ENCODE measurements around the gene CSNK1G1.

The CSNK1G1 gene

DNA sequence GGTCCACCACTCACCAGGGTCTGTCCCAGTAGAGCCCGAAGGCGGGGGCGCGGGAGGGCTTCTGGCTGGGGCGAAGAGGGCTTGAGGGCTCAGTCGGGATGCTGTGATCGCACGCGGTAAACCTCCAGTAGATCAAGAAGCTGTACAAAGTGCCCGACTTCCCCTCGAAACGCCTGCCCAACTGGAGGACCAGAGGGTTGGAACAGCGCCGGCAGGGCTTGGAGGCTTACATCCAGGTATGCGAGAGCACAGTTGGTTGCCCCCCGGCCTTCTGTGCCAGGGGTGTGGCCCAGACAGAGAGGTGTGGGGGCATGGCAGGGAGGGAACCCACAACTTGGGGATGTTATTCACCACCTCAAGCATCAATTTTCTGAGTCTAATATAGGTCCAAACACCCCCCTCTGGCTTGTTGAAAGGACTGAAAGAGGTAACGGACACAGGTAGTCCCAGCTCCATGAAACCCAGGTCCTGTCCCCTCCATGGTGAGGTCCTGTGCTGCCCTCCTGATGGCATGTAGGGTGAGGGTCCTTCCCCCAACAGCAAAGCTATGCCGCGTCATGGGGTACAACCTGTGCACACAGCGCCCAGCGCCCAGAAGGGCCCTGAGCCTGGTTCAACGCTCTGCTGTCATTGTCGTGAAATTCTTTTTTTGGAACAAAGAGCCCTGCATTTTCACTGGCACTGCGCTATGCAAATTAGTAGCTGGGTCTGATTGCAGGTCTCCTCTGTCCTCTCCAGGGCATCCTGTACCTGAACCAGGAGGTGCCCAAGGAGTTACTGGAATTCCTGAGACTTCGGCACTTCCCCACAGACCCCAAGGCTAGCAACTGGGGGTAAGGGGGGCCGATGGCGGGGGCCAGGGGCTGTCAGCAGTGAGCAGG lies 203.2 kb downstream of the CSNK1G1 start:
- no peak for DNase-seq

GRCh38 chr15:64151727-64152506 lies 204.1 kb downstream of the CSNK1G1 start, which contains the start of gene SNX22:
SNX22 (plus strand) TSS chr15:64151731; CDS start chr15:64151776, 45 bp downstream.
- no peak for DNase-seq

DNA sequence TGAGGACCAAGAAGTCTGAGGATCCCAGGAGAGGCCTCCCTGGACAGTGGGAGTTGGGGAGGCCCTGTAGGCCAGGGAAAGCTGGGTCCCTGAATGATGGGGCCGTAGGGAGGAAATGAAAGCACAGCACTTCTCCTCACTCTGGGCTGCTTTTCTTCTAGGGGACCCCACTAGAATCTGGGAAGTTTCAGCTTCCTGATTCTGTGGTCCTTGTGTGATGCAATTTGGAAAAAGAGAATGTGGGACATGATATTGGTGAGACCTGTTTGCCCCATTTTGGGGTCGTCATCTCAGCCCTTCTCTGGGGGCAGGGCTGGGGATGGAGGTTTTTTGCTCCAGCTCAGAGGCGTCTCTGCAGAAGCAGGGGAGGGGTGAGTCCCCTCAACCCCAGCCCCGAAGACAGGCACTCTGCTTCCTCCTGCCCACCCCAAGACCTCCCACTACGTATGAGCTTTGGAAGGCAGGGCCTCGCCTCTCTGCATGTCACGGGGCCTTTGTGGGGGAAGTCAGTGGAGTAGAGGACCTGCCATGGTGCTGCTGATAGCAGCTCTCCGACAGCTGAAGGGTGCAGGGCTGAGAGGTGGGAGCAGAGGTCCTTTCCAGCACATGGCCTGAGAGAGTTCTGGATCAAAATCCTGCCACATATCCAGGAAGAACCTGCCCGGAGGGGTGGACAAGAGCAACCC lies 205.9 kb downstream of the CSNK1G1 start:
- no peak for DNase-seq

DNA sequence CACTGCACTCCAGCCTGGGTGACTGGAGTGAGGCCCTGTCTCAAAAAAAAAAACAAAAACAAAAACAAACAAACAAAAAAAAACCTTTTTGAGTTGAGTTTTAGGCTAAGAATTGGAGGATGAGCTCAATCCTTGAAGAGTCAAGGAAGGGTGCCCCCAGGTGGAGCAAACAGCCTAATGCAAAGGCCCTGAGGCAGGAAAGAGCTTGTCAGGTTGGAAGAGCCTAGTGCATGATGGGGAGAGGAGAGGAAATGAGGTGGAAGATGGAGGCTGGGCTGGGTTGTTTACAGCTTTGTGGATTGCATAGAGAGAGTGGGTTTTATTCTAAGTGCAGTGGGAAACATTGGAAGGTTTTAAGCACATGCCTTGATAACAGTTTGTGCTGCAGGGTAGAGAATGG lies 206.5 kb downstream of the CSNK1G1 start:
- DNase-seq: no peak

- no peak for DNase-seq
Observed at GRCh38 chr15:64148581-64148980, 207.4 kb downstream of the CSNK1G1 start.

GRCh38 chr15:64148168-64148567 lies 207.8 kb downstream of the CSNK1G1 start:
- DNase-seq: no peak

DNA sequence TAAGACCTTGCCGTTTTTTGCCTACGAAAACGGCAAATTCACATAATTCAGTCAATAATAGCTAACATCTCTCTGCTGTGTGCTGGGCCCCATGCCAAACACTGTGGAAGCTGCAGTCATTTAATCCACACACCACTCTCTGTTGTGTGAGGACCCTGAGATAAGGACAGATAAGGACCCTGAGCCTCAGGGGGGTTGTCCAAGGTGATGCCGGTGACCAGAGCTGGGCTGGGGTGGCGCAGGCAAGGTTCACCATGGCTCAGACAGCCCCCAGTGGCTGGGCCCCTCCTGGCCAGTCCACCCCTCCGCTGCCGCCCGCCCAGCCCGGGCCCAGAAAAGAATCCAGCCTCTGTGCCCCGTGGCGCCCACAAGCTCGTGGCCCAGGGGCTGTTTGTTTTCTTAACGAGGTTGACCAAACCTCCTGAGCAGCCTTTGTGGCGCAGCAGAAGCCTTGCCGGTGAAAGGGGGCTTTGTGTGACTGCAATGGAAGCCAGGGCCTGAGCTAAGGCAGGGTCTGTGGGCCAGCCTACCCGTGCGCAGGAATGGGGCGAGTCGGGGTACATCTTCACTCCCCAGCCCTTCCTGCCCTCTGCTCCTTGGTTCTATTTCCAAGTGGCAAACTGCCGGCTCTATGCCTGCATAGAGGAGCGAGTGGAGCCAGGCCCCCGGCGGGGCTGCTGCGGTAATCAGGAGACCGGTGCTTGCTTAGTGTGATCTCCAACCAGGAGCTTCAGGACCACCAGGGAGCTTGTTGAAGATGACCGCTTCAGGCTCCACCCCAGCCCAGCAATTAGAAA lies 208.9 kb downstream of the CSNK1G1 start:
- DNase-seq: no peak

DNA sequence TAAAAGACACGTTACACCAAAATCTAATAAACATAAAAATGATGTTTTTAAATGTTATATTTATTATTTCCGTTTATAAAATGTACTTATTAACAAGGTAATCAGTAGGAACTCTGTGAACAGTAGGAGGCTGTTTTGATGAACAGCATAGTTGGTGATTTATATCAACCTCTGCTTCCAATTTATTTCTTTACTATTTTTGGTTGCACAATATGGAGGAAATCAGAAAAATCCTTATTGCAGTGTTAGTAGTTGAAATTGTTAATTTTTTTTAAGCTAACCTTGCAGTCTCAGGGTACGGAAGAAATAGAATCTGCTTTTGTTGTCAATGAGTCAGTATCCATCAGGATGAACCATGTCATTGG lies 209.5 kb downstream of the CSNK1G1 start:
- no peak for DNase-seq

DNA sequence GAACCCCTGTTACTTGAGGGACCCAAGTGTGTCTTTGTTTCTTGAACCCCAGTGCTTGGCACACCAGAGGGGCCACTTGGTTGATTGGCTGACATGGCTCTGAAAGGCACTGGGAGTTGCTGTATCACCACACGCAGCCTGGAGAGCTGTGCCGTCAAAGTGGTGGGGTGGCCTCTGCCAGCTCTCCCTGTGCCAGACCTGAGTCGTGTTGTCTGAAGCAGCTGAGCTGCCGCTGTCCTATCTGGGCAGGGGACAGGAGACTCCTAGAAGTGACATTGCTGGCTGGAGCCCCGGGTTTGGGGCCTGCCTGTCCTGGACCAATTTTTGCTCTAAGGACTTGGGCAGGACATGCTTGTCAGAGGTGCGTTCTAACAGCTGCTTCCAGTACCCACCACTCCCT lies 209.9 kb downstream of the CSNK1G1 start:
- DNase-seq: no peak

DNA sequence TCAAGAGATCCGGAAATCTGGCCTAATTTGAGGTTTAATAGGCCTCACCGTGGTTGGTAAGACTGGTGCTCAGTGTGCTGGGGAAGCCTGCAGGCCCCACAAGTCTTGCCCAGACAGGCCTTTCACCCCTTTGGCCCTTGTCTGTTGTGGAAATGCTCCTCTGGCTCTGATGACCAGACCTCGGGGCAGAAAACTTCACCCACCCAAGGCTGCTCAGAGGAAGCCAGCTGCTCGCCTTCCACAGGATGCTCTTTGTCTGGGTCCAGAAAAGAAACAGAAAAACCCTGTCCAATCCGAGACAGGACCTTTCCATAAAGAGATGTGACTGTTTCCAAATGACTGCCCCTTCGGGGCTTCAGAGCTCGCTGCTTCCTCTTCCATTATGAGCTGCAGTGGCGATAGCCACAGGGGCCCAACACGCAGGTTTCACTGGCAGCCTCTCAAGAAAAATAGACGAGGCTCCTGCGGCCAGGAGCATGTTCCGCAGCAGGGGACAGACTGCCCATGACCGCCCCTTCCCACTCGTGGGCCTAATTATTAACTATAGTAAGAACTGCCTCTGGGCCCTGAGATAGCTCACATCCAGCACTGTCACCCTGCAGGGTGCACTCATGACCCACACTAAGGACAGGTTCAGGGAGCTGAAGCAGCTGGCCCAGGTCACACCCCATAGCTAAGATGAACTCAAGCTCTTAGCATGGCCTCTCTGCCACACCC lies 211.2 kb downstream of the CSNK1G1 start:
- DNase-seq: no peak

- no peak for DNase-seq
Observed at GRCh38 chr15:64144192-64144564, 211.8 kb downstream of the CSNK1G1 start.

- no peak for DNase-seq
Observed at GRCh38 chr15:64143276-64143675, 212.7 kb downstream of the CSNK1G1 start.

GRCh38 chr15:64141798-64142512 lies 214.0 kb downstream of the CSNK1G1 start:
- no peak for DNase-seq

- DNase-seq: no peak
Observed at GRCh38 chr15:64138331-64138941, 217.5 kb downstream of the CSNK1G1 start.

GRCh38 chr15:64137226-64137833 lies 218.6 kb downstream of the CSNK1G1 start:
- no peak for DNase-seq

DNA sequence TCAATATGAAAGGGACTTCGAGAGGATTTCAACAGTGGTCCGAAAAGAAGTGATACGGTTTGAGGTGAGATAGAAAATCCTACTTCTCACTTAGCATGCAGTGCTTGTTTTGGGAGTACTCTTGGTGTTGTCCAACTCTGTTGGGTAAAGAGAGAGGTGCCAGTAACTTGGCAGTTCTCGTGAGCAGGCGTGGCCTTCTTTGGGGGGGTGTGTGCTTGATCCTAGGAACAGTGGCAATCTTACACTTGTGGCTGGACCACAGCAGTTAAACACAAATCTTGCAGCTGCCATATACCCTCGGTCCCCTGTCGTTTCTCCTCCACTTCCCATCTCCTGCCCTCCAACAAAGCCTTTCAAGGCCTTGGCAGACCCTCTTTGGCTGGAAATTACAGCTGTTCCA lies 219.6 kb downstream of the CSNK1G1 start:
- DNase-seq: no peak

- no peak for DNase-seq
Observed at GRCh38 chr15:64134345-64134829, 221.6 kb downstream of the CSNK1G1 start.

- DNase-seq: no peak
Observed at GRCh38 chr15:64133623-64134344, 222.2 kb downstream of the CSNK1G1 start.

- no peak for DNase-seq
Observed at GRCh38 chr15:64132217-64132616, 223.8 kb downstream of the CSNK1G1 start.

All from fibroblast of skin of abdomen (primary cell).